Hepatocyte (in vitro differentiated cells): ENCODE measurements around the gene NOC2L. TPM values are rescaled to one million over a fixed set of nuclear protein-coding genes. Genes with fewer than 3 reads are reported as not detected.
A peak's percentile ranks its signal among the peaks of the same experiment; 100 is the strongest.

Experiments
- DNase-seq: peaks from one replicate; pipeline ENCODE4 v3.0.0-alpha.2; 2016; ENCODE audit warnings: low spot score
- H2AFZ ChIP-seq: fragments of 200-600 bp; sonication (generic); 2 replicates; pipeline ENCODE4 v1.6.0; 2016; ENCODE audit warnings: antibody characterized with exemption, mild to moderate bottlenecking
- H3K27ac ChIP-seq: fragments of 200-600 bp; sonication (generic); 2 replicates; pipeline ENCODE4 v1.5.1; 2016; ENCODE audit warnings: mild to moderate bottlenecking
- H3K27me3 ChIP-seq: fragments of 200-600 bp; sonication (generic); 2 replicates; pipeline ENCODE4 v1.6.1; 2016
- H3K36me3 ChIP-seq: fragments of 200-600 bp; sonication (generic); replicated peaks from 2 replicates; pipeline ENCODE4 v1.5.1; 2016; ENCODE audit warnings: low read depth; ENCODE audit not compliant: insufficient read depth
- H3K4me1 ChIP-seq: fragments of 200-600 bp; sonication (generic); 2 replicates; pipeline ENCODE4 v1.5.1; 2016; ENCODE audit warnings: mild to moderate bottlenecking, moderate library complexity; ENCODE audit not compliant: insufficient read depth
- H3K4me2 ChIP-seq: fragments of 200-600 bp; sonication (generic); 2 replicates; pipeline ENCODE4 v1.6.0; 2016
- H3K4me3 ChIP-seq: fragments of 200-600 bp; sonication (generic); 2 replicates; pipeline ENCODE4 v1.5.1; 2016; ENCODE audit warnings: mild to moderate bottlenecking
- H3K79me2 ChIP-seq: fragments of 200-600 bp; sonication (generic); 2 replicates; pipeline ENCODE4 v1.6.0; 2017; ENCODE audit warnings: mild to moderate bottlenecking
- H3K9me2 ChIP-seq: fragments of 200-600 bp; sonication (generic); replicated peaks from 2 replicates; pipeline ENCODE4 v1.6.0; 2017; ENCODE audit warnings: mild to moderate bottlenecking; ENCODE audit not compliant: insufficient read depth
- H3K9me3 ChIP-seq: fragments of 200-600 bp; sonication (generic); 2 replicates; pipeline ENCODE4 v1.5.1; 2016; ENCODE audit warnings: low read depth, mild to moderate bottlenecking
- H4K20me1 ChIP-seq: fragments of 200-600 bp; sonication (generic); 2 replicates; pipeline ENCODE4 v1.6.0; 2016; ENCODE audit warnings: mild to moderate bottlenecking; ENCODE audit not compliant: insufficient read depth, poor library complexity, severe bottlenecking
- EZH2 ChIP-seq: fragments of 200-600 bp; sonication (generic); IDR thresholded peaks from 2 replicates; pipeline ENCODE4 v1.6.1; 2016; ENCODE audit warnings: antibody characterized with exemption, mild to moderate bottlenecking, borderline replicate concordance
- EZH2phosphoT487 ChIP-seq: fragments of 200-600 bp; sonication (generic); IDR thresholded peaks from one replicate; pipeline ENCODE4 v1.6.1; 2018; ENCODE audit warnings: antibody characterized with exemption, mild to moderate bottlenecking, low read depth, moderate library complexity; ENCODE audit not compliant: unreplicated experiment, severe bottlenecking
- WGBS: methylation state at CpG from one replicate; pipeline ENCODE4 v1.1.6; 2016; ENCODE audit warnings: low lambda C conversion rate; ENCODE audit errors: missing lambda C conversion rate; 5-methylcytosine and 5-hydroxymethylcytosine counted together
- polyA plus RNA-seq: library from polyadenylated mRNA; unstranded; fragments of >200 nt; fragmentation: Nextera tagmentation; extraction: Ambion mirVana; gene quantifications from 2 replicates; pipeline ENCODE4 v1.2.1, GENCODE V29; 2016
- total RNA-seq: library from RNA; depleted of rRNA; stranded (reverse); fragments of >200 nt; gene quantifications from 2 replicates; pipeline ENCODE4 v1.2.3, GENCODE V29; 2014
- TF ChIP-seq, protein P1 (sequence below): fragments of 200-600 bp; sonication (generic); IDR thresholded peaks from 2 replicates; pipeline ENCODE4 v1.5.1; 2016; ENCODE audit warnings: antibody characterized with exemption, mild to moderate bottlenecking; ENCODE audit not compliant: poor library complexity

NOC2L gene
- total and polyA plus RNA-seq, 2 experiments from 2014 or later: 44.3 to 66.6 TPM

DNA sequence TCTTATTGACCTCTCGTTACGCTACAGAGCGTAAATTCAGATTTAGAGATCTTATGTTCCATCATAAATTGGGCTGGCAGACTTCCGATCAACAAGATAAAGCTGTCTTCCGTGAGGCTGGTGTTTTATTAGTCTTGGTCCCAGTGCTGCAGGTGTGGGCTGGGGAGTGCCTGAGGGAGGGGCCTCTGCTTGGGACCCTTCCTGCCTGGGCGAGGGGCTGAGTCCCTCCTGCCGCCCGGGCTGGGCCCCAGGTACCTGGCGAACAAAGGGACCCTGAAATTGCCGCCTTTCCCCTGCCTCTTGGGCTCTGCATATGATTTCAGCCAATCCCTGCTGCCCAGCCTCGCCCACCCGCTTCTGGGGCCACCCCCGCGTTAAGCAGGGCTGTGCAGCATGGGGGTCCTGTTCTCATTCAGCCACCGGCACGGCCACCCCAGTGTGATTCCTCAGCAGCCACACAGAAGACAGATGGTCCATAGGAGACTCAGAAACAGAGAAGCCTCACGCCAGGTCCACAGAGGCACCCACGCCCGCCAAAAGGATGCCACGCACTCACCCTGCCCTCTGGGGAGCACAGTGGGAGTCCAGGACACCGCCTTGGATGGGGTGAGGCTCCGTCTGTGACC, 41.5 kb downstream of the NOC2L start:
- H4K20me1 ChIP-seq: no peaks in the 10 kb centered on the region
- no peaks in the 10 kb centered on the region for H3K9me3 ChIP-seq
- TF ChIP-seq, protein P1, sequence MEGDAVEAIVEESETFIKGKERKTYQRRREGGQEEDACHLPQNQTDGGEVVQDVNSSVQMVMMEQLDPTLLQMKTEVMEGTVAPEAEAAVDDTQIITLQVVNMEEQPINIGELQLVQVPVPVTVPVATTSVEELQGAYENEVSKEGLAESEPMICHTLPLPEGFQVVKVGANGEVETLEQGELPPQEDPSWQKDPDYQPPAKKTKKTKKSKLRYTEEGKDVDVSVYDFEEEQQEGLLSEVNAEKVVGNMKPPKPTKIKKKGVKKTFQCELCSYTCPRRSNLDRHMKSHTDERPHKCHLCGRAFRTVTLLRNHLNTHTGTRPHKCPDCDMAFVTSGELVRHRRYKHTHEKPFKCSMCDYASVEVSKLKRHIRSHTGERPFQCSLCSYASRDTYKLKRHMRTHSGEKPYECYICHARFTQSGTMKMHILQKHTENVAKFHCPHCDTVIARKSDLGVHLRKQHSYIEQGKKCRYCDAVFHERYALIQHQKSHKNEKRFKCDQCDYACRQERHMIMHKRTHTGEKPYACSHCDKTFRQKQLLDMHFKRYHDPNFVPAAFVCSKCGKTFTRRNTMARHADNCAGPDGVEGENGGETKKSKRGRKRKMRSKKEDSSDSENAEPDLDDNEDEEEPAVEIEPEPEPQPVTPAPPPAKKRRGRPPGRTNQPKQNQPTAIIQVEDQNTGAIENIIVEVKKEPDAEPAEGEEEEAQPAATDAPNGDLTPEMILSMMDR: no peak
- no peak for TF ChIP-seq EZH2
- TF ChIP-seq EZH2phosphoT487: no peak
- peaks cover 33% of the 10 kb centered on the region for H3K4me1 ChIP-seq
- DNase-seq: no peak
- H3K4me2 ChIP-seq: peak overlapping the region; percentile 49
- peaks cover 39% of the 10 kb centered on the region for H3K27me3 ChIP-seq
- H3K79me2 ChIP-seq: no peaks in the 10 kb centered on the region
- H2AFZ ChIP-seq: no peak overlapping the region
- H3K9me2 ChIP-seq: no peaks in the 10 kb centered on the region
- 60% methylated on average over 22 of the region's 22 CpGs for WGBS
- no peaks in the 10 kb centered on the region for H3K36me3 ChIP-seq
- no peak overlapping the region for H3K27ac ChIP-seq
- H3K4me3 ChIP-seq: no peak overlapping the region

DNA sequence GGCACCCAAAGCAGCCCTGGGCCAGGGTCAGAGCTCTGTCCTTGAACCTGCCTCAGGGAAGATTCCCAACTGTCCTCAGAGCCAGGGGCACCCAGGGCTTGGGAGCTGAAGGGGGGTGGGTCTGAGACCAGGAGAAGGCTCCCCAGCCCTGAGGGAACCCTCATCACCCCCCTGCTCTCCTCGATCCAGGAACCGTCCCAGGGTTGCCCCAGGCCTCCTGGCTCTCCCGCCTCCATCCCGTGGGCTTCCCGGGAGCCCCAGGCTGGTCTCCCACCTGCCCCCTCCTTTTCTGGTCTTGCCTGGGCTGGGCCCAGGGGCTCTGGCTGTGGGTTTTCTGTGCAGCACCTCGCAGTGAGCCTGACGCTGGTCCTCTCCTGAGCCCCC, 42.0 kb downstream of the NOC2L start:
- no peak overlapping the region for H3K27ac ChIP-seq
- H3K4me1 ChIP-seq: peaks cover 35% of the 10 kb centered on the region
- H3K4me3 ChIP-seq: no peak overlapping the region
- H3K79me2 ChIP-seq: no peaks in the 10 kb centered on the region
- H3K27me3 ChIP-seq: peaks cover 34% of the 10 kb centered on the region
- no peaks in the 10 kb centered on the region for H3K9me3 ChIP-seq
- TF ChIP-seq EZH2 (no peak), EZH2phosphoT487 (no peak)
- TF ChIP-seq, protein P1: no peak
- H3K4me2 ChIP-seq: peak overlapping the region; percentile 49
- no peaks in the 10 kb centered on the region for H3K36me3 ChIP-seq
- no peaks in the 10 kb centered on the region for H4K20me1 ChIP-seq
- H2AFZ ChIP-seq: no peak overlapping the region
- H3K9me2 ChIP-seq: no peaks in the 10 kb centered on the region
- no peak for DNase-seq
- WGBS: 38% methylated on average over 7 of the region's 7 CpGs

DNA sequence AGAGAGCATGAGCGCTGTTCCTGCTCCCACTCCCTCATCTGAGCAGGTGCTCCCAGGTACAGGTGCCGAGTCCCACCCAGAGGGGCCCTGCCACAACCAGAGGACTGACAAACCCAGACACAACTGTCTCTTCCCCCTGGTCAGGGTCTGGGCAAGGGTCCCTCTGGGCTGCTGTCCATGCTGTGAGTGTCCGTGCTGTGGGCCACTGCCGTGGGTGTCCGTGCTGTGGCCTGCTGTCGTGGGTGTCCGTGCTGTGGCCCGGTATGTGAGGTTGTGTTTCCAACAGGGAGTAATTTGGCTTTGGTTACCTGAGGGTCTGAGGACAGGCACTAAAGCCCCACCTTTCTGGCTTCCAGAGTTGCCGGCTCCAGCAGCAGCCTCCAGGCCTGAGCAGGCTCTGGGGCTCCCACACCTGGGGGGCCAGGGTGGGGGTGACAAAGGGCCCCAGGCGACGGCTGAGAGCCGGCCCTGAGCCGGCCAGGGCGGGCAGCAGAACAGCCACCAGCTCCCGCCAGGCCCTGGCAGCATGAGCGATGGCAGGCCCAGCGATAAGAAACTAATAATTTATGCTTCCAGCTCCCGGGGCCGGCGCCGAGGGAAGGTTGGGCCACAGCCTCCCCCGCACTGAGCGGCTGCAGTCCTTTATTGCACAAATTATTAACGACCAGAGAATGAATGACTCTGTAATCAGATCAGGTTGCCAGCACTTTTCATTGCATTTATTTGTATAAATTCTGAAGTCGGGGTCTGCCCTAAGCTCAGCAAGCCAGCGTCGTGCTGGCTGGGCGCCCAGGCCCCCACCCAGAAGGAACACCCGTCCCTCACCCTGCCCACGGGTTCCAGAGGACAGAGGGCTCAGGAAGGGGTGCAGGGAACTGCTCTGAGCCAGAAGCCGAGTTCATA, 42.6 kb downstream of the NOC2L start:
- Histone ChIP-seq H3K9me2 (no peaks in the 10 kb centered on the region), H3K27me3 (peaks cover 31% of the 10 kb centered on the region), H3K36me3 (no peaks in the 10 kb centered on the region), H3K4me1 (peaks cover 35% of the 10 kb centered on the region), H3K9me3 (no peaks in the 10 kb centered on the region), H3K4me3 (no peak overlapping the region), H3K4me2 (peak overlapping the region; percentile 49), H3K79me2 (no peaks in the 10 kb centered on the region), H2AFZ (no peak overlapping the region), H4K20me1 (no peaks in the 10 kb centered on the region), H3K27ac (no peak overlapping the region)
- DNase-seq: no peak
- 33% methylated on average over 31 of the region's 31 CpGs for WGBS
- no peak for TF ChIP-seq EZH2
- TF ChIP-seq, protein P1: no peak
- no peak for TF ChIP-seq EZH2phosphoT487
